Skeletal muscle tissue (tissue), 4 donors: ENCODE results near the gene OR51B2. TPM values are rescaled to one million over a fixed set of nuclear protein-coding genes. Genes with fewer than 3 reads are reported as not detected.

Experiments
- H3K27ac ChIP-seq: one replicate; pipeline ENCODE4 v1.7.0; 2013; ENCODE audit warnings: mild to moderate bottlenecking, low read depth, low read length, inconsistent platforms
- H3K27me3 ChIP-seq, 3 donors: one replicate each; pipeline ENCODE4 v1.7.0; 2013; ENCODE audit warnings: low read length in 3 of 3; ENCODE audit not compliant: control insufficient read depth in 3 of 3, insufficient read depth in 3 of 3
- H3K36me3 ChIP-seq, 3 donors: one replicate each; pipeline ENCODE4 v1.7.0; 2013; ENCODE audit warnings: low read length in 3 of 3; ENCODE audit not compliant: control insufficient read depth in 3 of 3, insufficient read depth in 3 of 3
- H3K4me1 ChIP-seq, 3 donors: one replicate each; pipeline ENCODE4 v1.7.0; 2013; ENCODE audit warnings: low read length in 3 of 3, mild to moderate bottlenecking in 3 of 3; ENCODE audit not compliant: control insufficient read depth in 3 of 3, insufficient read depth in 3 of 3
- H3K4me3 ChIP-seq, 3 donors: one replicate each; pipeline ENCODE4 v1.7.0; 2013; ENCODE audit warnings: low read length in 3 of 3
- H3K9ac ChIP-seq, 3 donors: one replicate each; pipeline ENCODE4 v1.7.0; 2013; ENCODE audit warnings: low read length in 3 of 3, mild to moderate bottlenecking in 3 of 3, moderate library complexity in 2 of 3, low read depth in 1 of 3
- H3K9me3 ChIP-seq, 3 donors: one replicate each; pipeline ENCODE4 v1.7.0; 2013; ENCODE audit warnings: low read length in 3 of 3; ENCODE audit not compliant: control insufficient read depth in 3 of 3
- total RNA-seq: library from RNA; depleted of rRNA; stranded (reverse); fragments of >200 nt; gene quantifications from one replicate; pipeline ENCODE4 v1.2.3, GENCODE V29; 2014
- donor health status: Osteomylitis.

OR51B2 gene
- total RNA-seq, 1 donor from 2014 or later, result not detected

GRCh38 chr11:5285703-5286340, 38.3 kb downstream of the OR51B2 start:
- H3K4me1 ChIP-seq, result no peaks in the 10 kb centered on the region
- H3K27ac ChIP-seq, result no peak overlapping the region
- no peaks in the 10 kb centered on the region for H3K27me3 ChIP-seq
- no peaks in the 10 kb centered on the region for H3K36me3 ChIP-seq
- no peak overlapping the region for H3K4me3 ChIP-seq
- H3K9me3 ChIP-seq, result no peaks in the 10 kb centered on the region
- H3K9ac ChIP-seq, result no peak overlapping the region

- H3K4me3 ChIP-seq, result no peak overlapping the region
- no peaks in the 10 kb centered on the region for H3K36me3 ChIP-seq
- no peak overlapping the region for H3K9ac ChIP-seq
- no peaks in the 10 kb centered on the region for H3K4me1 ChIP-seq
- H3K27me3 ChIP-seq, result no peaks in the 10 kb centered on the region
- H3K27ac ChIP-seq, result no peak overlapping the region
- no peaks in the 10 kb centered on the region for H3K9me3 ChIP-seq
These were observed 39.5 kb downstream of the OR51B2 start for GRCh38 chr11:5284637-5285036.

- Histone ChIP-seq H3K27me3 (no peaks in the 10 kb centered on the region), H3K36me3 (no peaks in the 10 kb centered on the region), H3K9ac (no peak overlapping the region), H3K27ac (no peak overlapping the region), H3K4me1 (no peaks in the 10 kb centered on the region), H3K9me3 (no peaks in the 10 kb centered on the region), H3K4me3 (no peak overlapping the region)
These were observed 40.2 kb downstream of the OR51B2 start for GRCh38 chr11:5283882-5284281.

GRCh38 chr11:5283086-5283485, 41.0 kb downstream of the OR51B2 start:
- H3K4me1 ChIP-seq, result no peaks in the 10 kb centered on the region
- no peaks in the 10 kb centered on the region for H3K9me3 ChIP-seq
- H3K9ac ChIP-seq, result no peak overlapping the region
- no peak overlapping the region for H3K4me3 ChIP-seq
- H3K27me3 ChIP-seq, result no peaks in the 10 kb centered on the region
- H3K36me3 ChIP-seq, result no peaks in the 10 kb centered on the region
- H3K27ac ChIP-seq, result no peak overlapping the region

- H3K9ac ChIP-seq, result no peak overlapping the region
- no peaks in the 10 kb centered on the region for H3K4me1 ChIP-seq
- no peaks in the 10 kb centered on the region for H3K36me3 ChIP-seq
- H3K27ac ChIP-seq, result no peak overlapping the region
- no peaks in the 10 kb centered on the region for H3K9me3 ChIP-seq
- H3K27me3 ChIP-seq, result no peaks in the 10 kb centered on the region
- H3K4me3 ChIP-seq, result no peak overlapping the region
These were observed 41.5 kb downstream of the OR51B2 start for GRCh38 chr11:5282628-5283027.

- Histone ChIP-seq H3K4me3 (no peak overlapping the region), H3K9ac (no peak overlapping the region), H3K27me3 (no peaks in the 10 kb centered on the region), H3K4me1 (no peaks in the 10 kb centered on the region), H3K36me3 (no peaks in the 10 kb centered on the region), H3K27ac (no peak overlapping the region), H3K9me3 (no peaks in the 10 kb centered on the region)
These were observed 42.5 kb downstream of the OR51B2 start for GRCh38 chr11:5281596-5281995.

- no peaks in the 10 kb centered on the region for H3K4me1 ChIP-seq
- H3K36me3 ChIP-seq, result no peaks in the 10 kb centered on the region
- no peak overlapping the region for H3K4me3 ChIP-seq
- no peak overlapping the region for H3K9ac ChIP-seq
- no peak overlapping the region for H3K27ac ChIP-seq
- no peaks in the 10 kb centered on the region for H3K9me3 ChIP-seq
- H3K27me3 ChIP-seq, result no peaks in the 10 kb centered on the region
These were observed 43.5 kb downstream of the OR51B2 start for GRCh38 chr11:5280582-5281102.

GRCh38 chr11:5279471-5280090, 44.5 kb downstream of the OR51B2 start:
- no peak overlapping the region for H3K27ac ChIP-seq
- no peaks in the 10 kb centered on the region for H3K36me3 ChIP-seq
- no peaks in the 10 kb centered on the region for H3K9me3 ChIP-seq
- no peak overlapping the region for H3K4me3 ChIP-seq
- H3K27me3 ChIP-seq, result no peaks in the 10 kb centered on the region
- no peak overlapping the region for H3K9ac ChIP-seq
- H3K4me1 ChIP-seq, result no peaks in the 10 kb centered on the region

GRCh38 chr11:5277807-5278382, 46.2 kb downstream of the OR51B2 start:
- H3K27me3 ChIP-seq, result no peaks in the 10 kb centered on the region
- no peak overlapping the region for H3K9ac ChIP-seq
- no peak overlapping the region for H3K27ac ChIP-seq
- no peaks in the 10 kb centered on the region for H3K4me1 ChIP-seq
- no peaks in the 10 kb centered on the region for H3K9me3 ChIP-seq
- no peaks in the 10 kb centered on the region for H3K36me3 ChIP-seq
- H3K4me3 ChIP-seq, result no peak overlapping the region

GRCh38 chr11:5276697-5277096, 47.4 kb downstream of the OR51B2 start:
- Histone ChIP-seq H3K27me3 (no peaks in the 10 kb centered on the region), H3K27ac (no peak overlapping the region), H3K4me1 (no peaks in the 10 kb centered on the region)

More at GRCh38 chr11:5276697-5277096, 47.4 kb downstream of the OR51B2 start:
- Histone ChIP-seq H3K9ac (no peak overlapping the region), H3K36me3 (no peaks in the 10 kb centered on the region), H3K9me3 (no peaks in the 10 kb centered on the region), H3K4me3 (no peak overlapping the region)
